ENCODE data around the gene AURKAIP1.

AURKAIP1 gene

DNA sequence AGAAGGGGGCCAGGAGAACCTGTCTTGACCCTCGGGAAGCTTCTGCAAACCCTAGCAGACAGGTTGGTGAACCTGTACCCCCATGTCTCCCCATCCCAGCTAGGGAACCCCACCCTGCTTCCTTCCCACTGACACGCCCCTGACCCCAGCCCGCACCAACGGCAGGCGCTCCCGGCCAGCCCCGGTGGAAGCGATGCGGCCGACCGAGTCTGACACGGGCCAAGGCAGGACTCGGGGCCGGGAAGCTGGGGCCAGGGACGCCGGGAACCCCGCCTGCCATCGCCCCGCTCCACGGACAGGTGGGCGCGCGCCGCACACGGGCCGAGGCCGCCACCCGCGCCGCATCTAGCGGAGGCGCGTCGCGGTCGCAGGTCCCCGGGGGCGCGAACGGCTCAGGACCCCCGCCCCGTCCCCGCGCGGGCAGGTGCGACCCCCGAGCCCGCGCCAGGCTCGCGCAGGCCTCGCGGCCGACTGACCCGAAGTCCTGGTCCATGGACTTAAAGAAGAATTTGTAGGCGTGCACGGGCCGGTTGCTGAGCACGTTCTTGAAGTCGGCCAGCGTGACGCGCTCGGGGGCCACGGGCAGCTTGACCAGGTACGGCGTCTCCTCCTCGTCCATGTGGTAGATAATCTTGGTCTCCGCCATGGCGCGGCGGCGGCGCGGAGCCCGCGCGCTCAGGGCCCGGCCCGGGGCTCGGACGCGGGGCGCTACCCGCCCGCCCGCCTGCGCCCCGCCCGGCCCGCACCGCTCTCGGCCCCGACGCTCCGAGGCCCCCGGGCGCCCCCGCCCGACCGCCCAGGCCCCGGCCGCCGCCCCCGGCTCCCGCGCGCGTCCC lies 26.4 kb downstream of the AURKAIP1 start:
- no peak for DNase-seq (ENCODE audit: low read depth in 1 of 2, low spot score in 1 of 2)

DNA sequence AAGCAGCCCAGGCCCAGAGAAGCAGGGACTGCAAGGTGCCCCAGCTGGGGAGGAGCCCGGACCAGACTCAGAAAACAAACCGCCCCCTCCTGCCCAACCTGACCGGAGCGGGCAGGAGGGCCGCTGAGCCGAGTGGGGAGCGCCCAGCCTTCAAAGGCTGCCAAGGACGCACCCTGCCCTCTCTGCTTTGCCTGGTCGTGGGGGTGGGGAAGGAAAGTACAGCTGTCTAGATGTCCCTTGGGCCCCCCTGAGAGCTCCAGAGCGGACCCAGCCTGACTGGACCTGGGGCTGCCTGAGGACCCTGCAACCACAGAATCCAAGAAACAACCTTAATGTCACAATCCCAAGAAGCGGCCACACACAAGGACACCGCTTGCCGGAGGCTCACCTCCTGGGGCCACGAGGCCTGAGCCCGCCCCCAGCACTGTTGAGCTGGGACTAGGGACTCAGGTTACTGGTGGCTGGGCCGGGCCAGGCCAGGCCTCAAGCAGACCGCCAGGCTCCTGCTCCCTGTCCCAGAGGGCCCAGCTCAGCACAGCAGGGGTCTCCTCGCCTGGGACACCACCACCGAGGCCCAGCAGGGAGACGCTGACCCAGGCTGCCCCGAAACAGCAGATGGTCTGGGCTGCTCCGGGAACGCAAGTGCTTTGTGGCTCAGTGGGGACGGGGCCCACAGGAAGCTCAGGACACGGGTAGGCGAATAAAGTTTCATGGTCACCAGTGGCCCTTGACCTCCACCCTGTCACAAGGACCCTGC lies 27.2 kb downstream of the AURKAIP1 start:
- DNase-seq (ENCODE audit: low read depth in 1 of 2, low spot score in 1 of 2): no peak

DNA sequence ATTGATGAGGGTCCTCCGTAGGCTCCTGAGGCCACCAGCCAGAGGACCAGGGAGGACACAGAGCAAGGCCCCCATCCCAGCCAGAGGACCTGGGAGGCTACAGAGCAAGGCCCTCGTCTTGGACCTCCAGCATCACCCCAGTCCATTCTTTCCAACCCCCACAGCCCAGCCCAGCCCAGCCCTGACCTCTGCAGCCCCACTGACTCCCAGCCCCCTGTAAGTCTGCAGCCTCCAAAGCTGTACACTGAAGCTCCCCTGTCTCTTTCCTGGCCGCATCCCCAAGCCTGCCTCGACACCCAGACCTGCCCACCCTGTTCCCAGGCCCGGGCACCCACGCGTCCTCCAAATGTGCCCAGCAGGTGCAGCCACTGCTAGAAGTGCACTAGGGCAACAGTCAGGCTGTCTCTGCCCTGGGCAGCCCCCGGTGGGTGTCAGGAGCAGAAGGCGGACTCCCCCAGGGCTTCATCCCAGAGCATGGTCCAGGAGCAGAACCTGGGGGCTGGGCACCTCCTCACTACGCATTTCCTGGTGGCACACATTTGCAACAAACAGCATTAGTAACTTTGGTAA lies 27.9 kb downstream of the AURKAIP1 start:
- no peak for DNase-seq (ENCODE audit: low read depth in 1 of 2, low spot score in 1 of 2)

DNA sequence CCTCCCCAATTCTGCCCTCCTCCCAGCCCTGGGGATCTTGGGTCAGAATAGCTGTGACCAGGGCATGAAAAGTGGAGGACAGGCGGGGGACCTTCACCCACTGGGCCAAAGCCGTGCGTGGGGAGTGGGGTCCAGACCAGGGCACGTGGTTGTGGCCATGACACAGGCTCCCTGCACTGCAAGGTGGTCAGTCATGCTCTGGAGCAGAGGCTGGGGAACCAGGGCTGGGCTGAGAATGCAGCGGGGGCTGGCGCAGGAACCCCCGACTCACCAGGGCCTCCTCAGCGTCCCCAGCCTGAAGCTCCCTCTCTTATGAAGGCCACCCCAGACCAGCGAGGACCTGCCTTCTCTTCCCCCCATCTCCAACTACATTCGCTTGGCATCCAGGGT lies 28.5 kb downstream of the AURKAIP1 start:
- DNase-seq (ENCODE audit: low read depth in 1 of 2, low spot score in 1 of 2): no peak

DNA sequence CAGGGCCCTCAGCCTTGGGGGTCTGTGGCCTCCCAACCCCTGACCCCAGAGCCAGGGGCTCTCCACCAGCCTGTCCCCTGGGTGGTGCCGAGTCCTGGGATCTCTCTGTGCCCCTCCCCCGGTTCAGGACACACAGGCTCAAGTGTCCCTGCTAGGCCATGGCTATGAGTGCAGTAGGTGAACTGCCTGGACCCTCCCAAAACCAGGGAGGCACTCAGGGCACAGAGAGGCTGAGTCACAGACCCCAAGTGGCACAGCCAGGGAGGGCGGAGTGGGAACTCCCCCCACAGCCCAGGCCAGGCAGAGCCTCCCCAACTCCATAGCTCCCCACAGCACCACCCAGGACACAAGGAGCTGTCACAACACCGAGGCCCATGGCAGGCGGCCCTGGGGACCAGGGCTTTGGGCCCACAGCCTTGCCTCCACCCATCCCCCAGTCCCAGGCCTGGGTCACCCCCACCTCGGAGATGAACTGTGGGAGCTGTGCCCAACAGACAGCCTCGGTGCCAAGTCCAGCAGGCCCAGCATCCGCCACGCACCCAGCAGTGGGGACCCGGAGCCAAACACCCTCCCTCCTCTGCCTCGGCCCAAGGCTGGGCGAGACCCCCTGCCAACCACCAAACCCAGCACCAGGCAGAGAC lies 29.0 kb downstream of the AURKAIP1 start:
- DNase-seq (ENCODE audit: low read depth in 1 of 2, low spot score in 1 of 2): no peak

DNA sequence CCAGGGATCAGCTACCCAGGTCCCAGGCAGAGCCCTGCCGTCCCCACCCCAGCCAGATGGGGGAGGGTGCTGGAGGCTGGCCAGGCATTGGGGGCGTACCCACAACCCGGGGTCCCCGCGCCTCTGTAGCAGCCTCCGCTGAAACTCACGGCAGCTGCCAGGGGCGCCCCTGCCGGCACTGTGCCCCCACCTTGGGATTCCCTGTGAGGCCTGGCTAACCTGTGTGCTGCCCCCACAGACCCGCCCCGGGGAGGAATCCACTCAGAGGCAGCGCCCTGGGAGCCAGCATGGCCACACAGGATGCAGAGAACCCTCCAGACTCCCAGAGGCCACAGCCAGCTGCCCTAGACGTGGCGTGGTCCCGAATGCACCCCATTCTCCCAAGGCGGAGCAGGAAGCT lies 29.6 kb downstream of the AURKAIP1 start:
- DNase-seq (ENCODE audit: low read depth in 1 of 2, low spot score in 1 of 2): no peak

DNA sequence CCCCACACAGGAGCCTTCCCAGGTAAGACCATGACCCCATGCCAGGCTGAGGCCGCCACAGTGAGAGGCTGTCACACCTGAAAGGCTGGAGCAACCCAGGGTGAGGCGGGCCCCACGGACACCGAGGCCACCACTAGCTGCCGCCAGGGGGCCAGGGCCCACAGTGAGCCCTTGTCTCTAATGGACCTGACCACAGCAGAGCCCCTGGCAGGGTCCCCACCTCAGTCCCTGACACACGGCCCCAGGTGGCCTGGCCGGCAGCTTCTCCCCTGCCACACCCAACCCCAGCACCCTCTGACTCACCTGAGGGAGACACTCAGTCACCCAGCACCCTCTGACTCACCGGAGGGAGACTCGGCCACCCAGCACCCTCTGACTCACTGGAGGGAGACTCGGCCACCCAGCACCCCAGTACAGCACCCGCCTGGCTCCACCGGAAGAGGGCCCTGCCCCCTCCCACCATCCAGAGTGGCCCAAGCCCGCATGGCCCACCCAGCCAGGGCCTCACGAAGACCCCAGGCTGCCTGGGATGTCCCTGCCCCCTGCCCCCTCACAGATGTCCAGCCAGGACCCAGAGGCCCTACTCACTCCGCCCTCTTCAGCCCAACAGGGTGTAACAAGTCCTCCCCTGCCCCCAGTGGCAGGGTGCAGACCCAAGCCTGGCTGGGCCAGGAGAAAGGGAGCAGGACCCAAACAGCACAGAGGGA lies 30.2 kb downstream of the AURKAIP1 start:
- peak in 1 of 2 donors; percentile 55 for DNase-seq (ENCODE audit: low read depth in 1 of 2, low spot score in 1 of 2)

DNA sequence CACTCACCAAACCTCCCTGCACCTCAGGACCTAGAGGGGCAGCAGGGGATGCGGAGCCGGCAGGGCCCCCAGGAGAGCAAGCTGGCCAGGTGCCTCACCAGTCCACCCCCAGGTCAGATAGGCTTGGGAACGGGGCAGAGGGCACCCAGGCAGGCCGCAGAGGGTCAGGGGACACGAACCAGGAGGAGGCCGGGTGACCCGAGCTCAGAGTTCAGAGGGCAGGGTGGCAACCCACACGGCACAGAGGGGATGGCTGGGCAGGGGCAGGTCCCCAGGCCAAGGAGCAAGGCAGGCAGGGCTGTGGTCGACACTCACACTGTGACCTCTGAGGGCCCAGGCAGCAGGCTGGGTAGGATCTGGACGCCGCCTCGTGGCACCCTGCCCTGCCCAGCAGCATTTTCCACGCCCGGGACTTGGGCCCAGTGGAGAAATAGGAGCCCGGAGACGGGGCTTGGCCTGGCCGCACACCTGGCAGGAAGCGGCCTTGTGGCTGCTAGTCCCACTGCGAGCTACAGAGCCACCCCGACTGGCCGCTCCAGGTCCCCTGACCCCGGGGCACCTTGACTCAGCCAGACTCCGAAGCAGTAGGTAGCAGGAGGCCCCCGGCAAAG lies 31.1 kb downstream of the AURKAIP1 start:
- DNase-seq (ENCODE audit: low read depth in 1 of 2, low spot score in 1 of 2): no peak

DNA sequence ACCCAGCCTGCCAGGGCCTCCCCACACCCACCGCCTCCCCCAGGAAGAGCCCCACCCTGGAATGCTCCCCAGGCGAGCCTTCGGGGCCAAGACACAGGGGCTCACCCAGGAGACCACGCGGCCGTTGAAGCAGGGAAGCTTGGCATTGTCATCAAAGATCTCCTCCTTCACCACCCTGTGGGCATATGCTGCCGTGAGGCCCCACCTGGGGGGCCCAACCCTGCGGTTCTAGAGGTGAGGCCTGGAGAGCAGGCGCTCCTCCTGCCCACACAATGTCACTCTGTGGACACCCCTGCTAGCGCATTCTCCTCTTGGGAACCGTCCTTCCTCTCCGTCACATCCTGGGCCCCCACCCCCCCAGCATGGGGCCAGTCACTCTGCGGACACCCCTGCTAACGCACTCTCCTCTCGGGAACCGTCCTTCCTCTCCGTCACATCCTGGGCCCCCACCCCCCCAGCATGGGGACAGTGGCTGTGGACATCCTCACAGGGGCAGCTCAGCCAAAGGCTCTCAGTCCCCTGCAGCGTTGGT lies 32.4 kb downstream of the AURKAIP1 start:
- DNase-seq (ENCODE audit: low read depth in 1 of 2, low spot score in 1 of 2): no peak

DNA sequence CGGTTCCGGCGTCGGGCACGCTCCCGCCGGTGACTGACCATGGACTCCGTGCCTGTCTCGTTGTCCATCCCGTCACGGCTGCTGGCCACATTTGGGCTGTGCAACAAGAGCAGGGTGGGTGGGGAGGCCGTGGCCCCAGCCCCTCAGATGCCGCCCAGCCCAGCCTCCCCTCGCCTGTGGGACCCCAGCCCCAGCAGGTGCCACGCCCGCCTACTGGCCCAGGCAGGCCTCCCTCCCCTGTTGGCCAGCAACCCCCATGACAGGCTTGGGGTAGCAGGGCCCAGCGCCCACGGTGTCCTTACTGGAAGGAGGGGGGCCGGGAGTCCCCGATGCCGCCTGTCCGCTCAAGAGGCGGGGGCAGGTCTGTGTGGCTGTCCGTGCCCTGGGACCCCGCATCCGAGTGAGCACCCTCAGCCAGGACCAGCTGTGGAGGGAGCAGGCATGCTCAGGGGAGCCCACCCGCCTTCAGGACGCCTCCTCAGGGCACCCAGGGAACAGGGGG lies 32.9 kb downstream of the AURKAIP1 start:
- no peak for DNase-seq (ENCODE audit: low read depth in 1 of 2, low spot score in 1 of 2)

DNA sequence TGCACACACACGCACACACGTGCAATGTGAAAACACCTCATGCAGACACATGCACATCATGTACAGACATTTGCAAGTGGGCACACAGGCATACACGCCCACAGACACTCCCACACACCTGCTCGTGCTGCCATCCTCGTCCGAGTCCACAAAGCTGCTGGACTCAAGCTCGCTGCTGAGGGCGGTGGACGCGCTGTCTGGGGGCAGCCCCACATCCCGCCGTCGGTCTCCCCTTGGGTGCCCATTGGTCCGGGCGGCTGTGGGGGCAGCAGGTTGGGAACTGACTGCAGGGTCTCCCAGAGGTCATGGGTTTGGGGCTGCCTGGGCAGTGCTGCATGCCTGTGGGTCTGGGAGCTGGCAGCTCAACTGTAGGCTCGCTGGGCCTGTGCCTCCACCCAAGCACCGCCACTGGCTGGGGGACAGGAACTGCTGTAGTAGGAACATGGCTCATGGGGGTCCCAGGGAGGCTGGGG lies 33.4 kb downstream of the AURKAIP1 start:
- DNase-seq (ENCODE audit: low read depth in 1 of 2, low spot score in 1 of 2): no peak

DNA sequence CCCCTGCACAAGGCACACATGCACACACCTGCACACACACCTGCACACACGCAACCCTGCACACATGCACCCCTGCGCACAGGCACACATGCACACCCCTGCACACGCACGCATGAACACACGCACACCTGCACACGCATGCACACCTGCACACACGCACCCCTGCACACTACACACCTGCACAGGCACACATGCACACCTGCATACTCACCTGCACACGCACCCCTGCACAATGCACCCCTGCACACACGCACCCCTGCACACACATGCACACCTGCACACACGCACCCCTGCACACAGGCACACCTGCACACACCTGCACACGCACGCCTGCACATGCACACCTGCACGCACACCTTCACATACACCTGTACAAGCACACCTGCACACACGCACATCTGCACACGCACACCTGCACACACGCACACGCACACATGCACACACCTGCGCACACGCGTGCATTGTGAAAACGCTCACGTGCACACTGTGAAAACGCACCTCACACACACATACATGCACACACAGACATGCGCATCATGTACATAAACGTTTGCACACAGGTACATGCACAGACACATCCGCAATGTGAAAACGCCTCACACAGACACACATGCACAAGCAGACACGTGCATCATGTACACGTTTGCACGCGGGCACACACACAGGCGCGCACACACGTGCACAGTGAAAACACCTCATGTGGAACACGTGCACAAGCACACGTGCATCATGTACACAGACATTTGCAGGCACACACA lies 34.0 kb downstream of the AURKAIP1 start:
- no peak for DNase-seq (ENCODE audit: low read depth in 1 of 2, low spot score in 1 of 2)

DNA sequence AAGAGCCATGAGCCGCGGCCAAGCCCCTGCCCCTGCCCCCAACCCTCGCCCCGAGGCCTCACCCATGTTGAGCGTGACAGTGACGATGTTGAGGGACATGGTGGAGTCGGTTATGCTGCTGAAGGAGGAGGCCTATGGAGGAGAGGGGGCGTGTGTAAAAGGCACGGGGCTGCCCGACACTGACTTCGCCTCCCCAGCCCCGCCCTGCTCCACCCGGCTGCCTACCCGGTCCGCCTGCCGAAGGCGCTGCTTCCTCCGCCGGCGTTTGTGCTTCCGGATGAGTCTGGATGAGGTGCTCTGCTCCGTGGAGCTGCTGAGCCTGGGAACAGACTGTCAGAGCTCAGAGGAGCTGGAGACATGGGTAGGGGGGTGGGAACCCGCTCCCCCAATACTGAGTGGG lies 34.8 kb downstream of the AURKAIP1 start:
- no peak for DNase-seq (ENCODE audit: low read depth in 1 of 2, low spot score in 1 of 2)

DNA sequence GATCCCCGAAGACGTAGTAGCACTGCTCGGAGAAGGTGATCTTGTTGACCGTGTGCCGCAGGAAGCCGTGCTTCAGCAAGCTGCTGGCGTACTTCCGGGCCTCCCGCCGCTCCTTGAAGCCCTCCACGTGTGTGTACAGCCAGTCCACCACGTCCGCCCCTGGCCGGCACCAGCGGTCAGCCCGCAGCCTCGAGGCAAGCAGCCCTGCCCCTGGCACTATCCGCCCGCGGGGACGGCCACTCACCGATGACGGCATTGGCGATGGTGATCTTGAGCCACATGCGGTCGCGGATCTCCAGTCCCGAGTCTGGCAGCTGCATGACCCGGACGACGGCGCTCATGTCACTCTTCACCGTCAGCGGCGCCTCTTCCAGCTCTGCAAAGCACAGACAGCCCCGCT lies 36.7 kb downstream of the AURKAIP1 start:
- no peak for DNase-seq (ENCODE audit: low read depth in 1 of 2, low spot score in 1 of 2)

DNA sequence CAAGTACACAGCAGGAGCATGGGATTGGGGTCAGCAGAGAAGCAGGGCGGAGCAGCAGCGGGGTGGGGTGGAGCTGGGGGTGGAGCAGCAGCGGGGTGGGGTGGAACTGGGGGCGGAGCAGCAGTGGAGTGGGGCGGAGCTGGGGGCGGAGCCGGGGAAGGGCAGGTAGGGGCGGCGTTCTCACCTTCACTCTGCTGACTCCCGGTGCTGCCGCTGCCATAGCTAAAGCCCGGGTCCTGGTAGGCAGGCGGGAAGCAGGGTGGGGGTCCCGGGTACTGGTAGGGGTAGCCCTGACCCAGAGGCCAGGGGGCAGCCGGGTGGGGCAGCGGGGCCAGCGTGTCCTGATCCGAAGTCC lies 37.2 kb downstream of the AURKAIP1 start:
- peak in 1 of 2 donors; percentile 25 for DNase-seq (ENCODE audit: low read depth in 1 of 2, low spot score in 1 of 2)

DNA sequence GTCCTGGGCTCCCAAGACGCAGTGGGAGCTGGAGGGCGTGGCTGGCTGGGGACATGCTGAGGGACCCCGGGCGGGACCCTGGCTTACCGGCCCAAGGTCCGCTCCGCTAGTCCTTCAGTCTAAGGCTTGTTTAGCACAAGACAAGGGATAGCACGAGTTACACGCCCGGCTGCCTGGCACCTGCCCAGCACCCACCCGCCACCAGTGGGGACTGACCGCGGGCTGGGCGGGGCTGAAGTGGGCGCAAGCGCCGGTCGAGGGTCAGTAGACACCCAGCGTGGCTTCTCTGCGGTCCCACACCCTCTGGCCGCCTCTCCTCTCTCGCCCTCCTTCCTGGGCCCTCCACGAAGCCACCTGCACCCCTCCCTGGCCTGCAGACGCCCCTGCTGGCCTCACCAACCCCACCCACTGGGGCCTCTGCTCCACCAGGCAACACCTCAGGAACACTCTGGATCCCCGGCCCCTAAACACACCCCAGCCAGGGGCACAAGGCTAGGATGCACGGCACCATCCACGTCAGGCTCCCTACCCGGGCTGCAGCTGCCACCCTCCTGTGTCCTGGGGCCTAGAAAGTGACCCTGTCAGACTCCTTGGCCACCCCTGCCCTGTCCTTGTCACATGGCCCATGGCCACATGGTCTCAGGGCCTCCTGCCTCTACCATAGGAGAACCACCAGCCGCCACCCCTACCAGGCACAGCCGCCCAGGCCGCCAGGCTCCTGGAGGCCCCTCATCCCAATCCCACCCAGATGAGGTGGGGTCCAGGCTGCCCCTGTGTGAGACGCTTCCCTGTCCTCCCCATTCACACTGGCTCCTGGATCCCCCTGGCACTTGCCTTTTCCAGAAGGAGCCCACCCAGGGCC lies 37.8 kb downstream of the AURKAIP1 start:
- no peak for DNase-seq (ENCODE audit: low read depth in 1 of 2, low spot score in 1 of 2)

DNA sequence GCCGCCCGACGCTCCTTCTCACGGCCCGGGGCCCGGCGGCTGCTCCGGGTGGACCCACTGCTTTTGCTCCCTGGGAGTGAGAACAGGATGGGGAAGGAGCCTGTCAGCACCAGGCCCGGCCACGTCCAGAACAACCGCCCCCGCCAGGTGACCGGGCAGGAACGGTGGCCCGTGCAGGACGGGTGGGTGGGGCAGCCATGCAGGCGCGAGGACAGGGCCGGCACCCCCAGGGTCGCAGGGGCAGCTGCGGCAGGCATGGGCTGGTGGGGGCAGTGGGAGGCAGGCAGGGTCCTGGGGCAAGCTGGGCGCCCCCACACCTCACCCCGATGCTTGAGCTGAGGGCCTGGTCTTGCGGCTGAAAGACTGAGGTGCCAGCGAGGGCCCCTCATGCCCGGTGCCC lies 38.6 kb downstream of the AURKAIP1 start:
- no peak for DNase-seq (ENCODE audit: low read depth in 1 of 2, low spot score in 1 of 2)

DNA sequence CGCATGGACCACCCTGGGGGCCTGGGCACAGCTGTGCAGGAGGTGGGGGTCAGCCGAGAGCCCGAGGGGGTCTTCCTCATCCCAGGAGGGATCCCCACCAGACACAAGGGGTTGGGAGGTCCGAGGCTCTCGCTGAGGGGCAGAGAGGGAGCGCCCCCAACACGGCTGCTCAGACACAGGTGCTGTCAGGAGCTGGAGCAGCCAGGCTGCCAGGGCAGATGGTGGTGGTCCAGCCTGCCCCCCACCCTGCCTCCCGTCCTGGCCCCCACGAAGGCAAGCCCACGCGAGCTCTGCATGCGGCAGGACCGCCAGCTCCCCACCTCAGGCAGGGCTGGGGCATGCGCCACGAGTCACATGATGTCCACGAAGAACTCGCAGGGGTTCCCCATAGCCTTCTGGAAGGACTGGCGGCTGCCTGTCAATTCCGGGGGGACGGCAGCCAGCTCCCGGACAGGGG lies 39.2 kb downstream of the AURKAIP1 start:
- DNase-seq (ENCODE audit: low read depth in 1 of 2, low spot score in 1 of 2): no peak
